ENCODE results near the gene PWWP2B.

PWWP2B gene

DNA sequence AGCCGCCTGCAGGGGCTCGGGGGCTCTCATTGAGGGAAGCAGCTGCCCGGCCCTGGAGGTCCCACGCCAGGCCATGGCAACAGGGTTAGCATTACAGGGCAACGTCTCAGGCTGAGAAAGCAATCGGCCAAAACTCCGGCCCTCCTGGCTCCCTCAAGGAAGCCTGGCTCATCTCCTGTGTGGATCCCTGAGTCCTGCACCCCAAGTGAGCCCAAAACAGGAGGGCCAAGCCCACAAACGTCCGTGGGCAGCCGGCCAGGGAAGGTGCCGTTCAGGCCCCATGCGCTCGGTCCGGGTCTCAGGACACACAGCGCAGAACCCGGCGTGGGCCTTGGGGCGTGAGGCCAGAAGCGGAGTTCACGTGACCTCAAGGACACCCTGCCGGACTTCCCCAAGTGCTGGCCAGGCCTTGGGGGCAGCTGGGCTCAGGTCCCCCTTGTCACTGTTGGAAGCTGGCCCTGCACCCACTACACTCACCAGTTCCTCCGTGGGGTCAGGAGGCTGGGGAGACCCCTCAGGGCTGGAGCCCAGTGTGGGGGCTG lies 8.0 kb upstream of the PWWP2B start:
- H3K9me3 ChIP-seq (ENCODE audit: insufficient read depth, low read length): no peaks in the 10 kb centered on the region
- H3F3A ChIP-seq (ENCODE audit: insufficient read depth): no peaks in the 10 kb centered on the region
- no peaks in the 10 kb centered on the region for H3K9me2 ChIP-seq (replicated peaks; ENCODE audit: insufficient read depth, low read length)
- no peak overlapping the region for H3K9ac ChIP-seq (ENCODE audit: low read length)
- TF ChIP-seq, protein P1, sequence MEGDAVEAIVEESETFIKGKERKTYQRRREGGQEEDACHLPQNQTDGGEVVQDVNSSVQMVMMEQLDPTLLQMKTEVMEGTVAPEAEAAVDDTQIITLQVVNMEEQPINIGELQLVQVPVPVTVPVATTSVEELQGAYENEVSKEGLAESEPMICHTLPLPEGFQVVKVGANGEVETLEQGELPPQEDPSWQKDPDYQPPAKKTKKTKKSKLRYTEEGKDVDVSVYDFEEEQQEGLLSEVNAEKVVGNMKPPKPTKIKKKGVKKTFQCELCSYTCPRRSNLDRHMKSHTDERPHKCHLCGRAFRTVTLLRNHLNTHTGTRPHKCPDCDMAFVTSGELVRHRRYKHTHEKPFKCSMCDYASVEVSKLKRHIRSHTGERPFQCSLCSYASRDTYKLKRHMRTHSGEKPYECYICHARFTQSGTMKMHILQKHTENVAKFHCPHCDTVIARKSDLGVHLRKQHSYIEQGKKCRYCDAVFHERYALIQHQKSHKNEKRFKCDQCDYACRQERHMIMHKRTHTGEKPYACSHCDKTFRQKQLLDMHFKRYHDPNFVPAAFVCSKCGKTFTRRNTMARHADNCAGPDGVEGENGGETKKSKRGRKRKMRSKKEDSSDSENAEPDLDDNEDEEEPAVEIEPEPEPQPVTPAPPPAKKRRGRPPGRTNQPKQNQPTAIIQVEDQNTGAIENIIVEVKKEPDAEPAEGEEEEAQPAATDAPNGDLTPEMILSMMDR (IDR thresholded peaks at IDR 0.05; ENCODE audit: insufficient read depth, low read length, poor library complexity, severe bottlenecking): no peak
- no peak for TF ChIP-seq EZH2phosphoT487 (conservative IDR thresholded peaks at IDR 0.05; ENCODE audit: low read length)
- no peaks in the 10 kb centered on the region for H3K36me3 ChIP-seq (ENCODE audit: low read length)
- no peaks in the 10 kb centered on the region for H3K27me3 ChIP-seq (ENCODE audit: low read length)
- no peak overlapping the region for H3K4me2 ChIP-seq (ENCODE audit: low read depth, low read length, poor library complexity, severe bottlenecking)
- no peak overlapping the region for H3K4me3 ChIP-seq (ENCODE audit: insufficient read depth, low read length, poor library complexity, severe bottlenecking)
- no peak overlapping the region for H2AFZ ChIP-seq (ENCODE audit: low read depth, low read length, severe bottlenecking)
- H4K20me1 ChIP-seq (ENCODE audit: low read depth, low read length): no peaks in the 10 kb centered on the region
- H3K27ac ChIP-seq (ENCODE audit: low read depth, low read length): no peak overlapping the region
- no peaks in the 10 kb centered on the region for H3K79me2 ChIP-seq (ENCODE audit: insufficient read depth, low read length)

DNA sequence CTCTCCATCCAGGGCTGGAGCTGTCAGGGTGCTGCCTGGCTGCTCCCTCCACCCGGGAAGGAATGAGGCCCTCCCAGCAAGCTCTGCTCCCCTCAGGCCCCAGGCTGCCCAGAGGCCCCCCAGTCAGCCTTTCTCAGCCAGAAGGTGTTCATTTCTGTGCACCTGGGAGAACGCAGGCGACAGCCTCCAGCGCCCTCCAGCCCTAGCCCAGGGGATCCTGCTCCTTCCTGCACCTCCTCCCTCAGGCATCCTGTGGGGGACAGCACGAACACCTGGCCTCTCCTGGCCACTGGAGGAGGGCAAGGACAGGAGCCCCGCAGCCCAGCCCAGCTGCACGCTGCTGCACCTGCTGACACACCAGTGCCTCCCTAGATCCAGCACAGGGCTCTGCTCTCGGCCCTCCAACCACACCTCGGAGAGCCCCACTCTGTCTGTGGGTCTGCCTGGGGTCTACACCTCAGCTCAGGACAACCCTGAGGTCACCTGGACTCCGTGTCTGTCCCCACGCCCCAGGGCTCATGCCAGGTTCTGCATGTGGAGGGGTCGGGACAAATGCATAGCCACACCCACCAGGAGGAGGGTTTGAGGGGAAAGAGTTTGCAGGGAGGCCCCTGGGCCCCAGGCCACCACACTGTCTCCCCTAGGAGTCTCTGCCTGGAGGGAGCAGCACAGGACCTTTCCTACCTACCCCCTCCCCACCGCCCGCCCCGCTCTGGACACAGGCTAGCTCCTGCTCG lies 7.4 kb upstream of the PWWP2B start:
- TF ChIP-seq, protein P1 (IDR thresholded peaks at IDR 0.05; ENCODE audit: insufficient read depth, low read length, poor library complexity, severe bottlenecking): no peak
- no peak for TF ChIP-seq EZH2phosphoT487 (conservative IDR thresholded peaks at IDR 0.05; ENCODE audit: low read length)
- Histone ChIP-seq H4K20me1 (ENCODE audit: low read depth, low read length) (no peaks in the 10 kb centered on the region), H3K4me2 (ENCODE audit: low read depth, low read length, poor library complexity, severe bottlenecking) (no peak overlapping the region), H3K79me2 (ENCODE audit: insufficient read depth, low read length) (no peaks in the 10 kb centered on the region), H3K4me3 (ENCODE audit: insufficient read depth, low read length, poor library complexity, severe bottlenecking) (no peak overlapping the region), H3F3A (ENCODE audit: insufficient read depth) (no peaks in the 10 kb centered on the region), H3K27ac (ENCODE audit: low read depth, low read length) (no peak overlapping the region), H3K27me3 (ENCODE audit: low read length) (no peaks in the 10 kb centered on the region), H2AFZ (ENCODE audit: low read depth, low read length, severe bottlenecking) (no peak overlapping the region), H3K36me3 (ENCODE audit: low read length) (no peaks in the 10 kb centered on the region), H3K9me3 (ENCODE audit: insufficient read depth, low read length) (no peaks in the 10 kb centered on the region), H3K9ac (ENCODE audit: low read length) (no peak overlapping the region), H3K9me2 (replicated peaks; ENCODE audit: insufficient read depth, low read length) (no peaks in the 10 kb centered on the region)

- H3K9me2 ChIP-seq (replicated peaks; ENCODE audit: insufficient read depth, low read length): no peaks in the 10 kb centered on the region
- H2AFZ ChIP-seq (ENCODE audit: low read depth, low read length, severe bottlenecking): no peak overlapping the region
- H3K9ac ChIP-seq (ENCODE audit: low read length): no peak overlapping the region
- TF ChIP-seq, protein P1 (IDR thresholded peaks at IDR 0.05; ENCODE audit: insufficient read depth, low read length, poor library complexity, severe bottlenecking): no peak
- TF ChIP-seq EZH2phosphoT487 (conservative IDR thresholded peaks at IDR 0.05; ENCODE audit: low read length): no peak
- H3F3A ChIP-seq (ENCODE audit: insufficient read depth): no peaks in the 10 kb centered on the region
- H3K36me3 ChIP-seq (ENCODE audit: low read length): no peaks in the 10 kb centered on the region
- H4K20me1 ChIP-seq (ENCODE audit: low read depth, low read length): no peaks in the 10 kb centered on the region
- no peak overlapping the region for H3K4me3 ChIP-seq (ENCODE audit: insufficient read depth, low read length, poor library complexity, severe bottlenecking)
- H3K9me3 ChIP-seq (ENCODE audit: insufficient read depth, low read length): no peaks in the 10 kb centered on the region
- H3K79me2 ChIP-seq (ENCODE audit: insufficient read depth, low read length): no peaks in the 10 kb centered on the region
- no peak overlapping the region for H3K27ac ChIP-seq (ENCODE audit: low read depth, low read length)
- no peak overlapping the region for H3K4me2 ChIP-seq (ENCODE audit: low read depth, low read length, poor library complexity, severe bottlenecking)
- H3K27me3 ChIP-seq (ENCODE audit: low read length): no peaks in the 10 kb centered on the region
Measured at GRCh38 chr10:132390170-132390920, 6.7 kb upstream of the PWWP2B start.

Data from SU-DHL-6 (cell line).